Pancreas (tissue), 10 donors: ENCODE measurements around the gene FASLG. TPM values are rescaled to one million over a fixed set of nuclear protein-coding genes. Genes with fewer than 3 reads are reported as not detected.

Experiments used
- ATAC-seq, 4 donors: fragments of 200-7000 bp; cut with Tn5 transposase; one replicate each; pipeline versions ENCODE4 v1.8.0 to v1.9.1; 2020; ENCODE audit warnings: mild to moderate bottlenecking in 4 of 4, moderate library complexity in 4 of 4
- DNase-seq, 6 donors: peaks; one replicate each; pipeline ENCODE4 v3.0.0-alpha.2; 2020
- FAIRE-seq: peaks from 2 replicates; lab custom pipeline; 2012; peaks lifted over from hg19 to GRCh38; lab: Jason Lieb, UNC
- H3K27ac ChIP-seq, 4 donors: fragments of 200-600 bp; sonication (generic); 1 replicate in 3 of 4; 2 replicates in 1 of 4; pipeline versions ENCODE4 v1.5.0 to v1.8.0; 2020
- H3K27me3 ChIP-seq, 4 donors: fragments of 200-600 bp; one replicate each; pipeline ENCODE4 v1.8.0; 2021
- H3K36me3 ChIP-seq, 3 donors: fragments of 200-600 bp; sonication (generic) in 1 of 3; one replicate each; pipeline versions ENCODE4 v1.5.0 to v1.8.0; 2020 to 2021
- H3K4me1 ChIP-seq, 3 donors: fragments of 200-600 bp; one replicate each; pipeline ENCODE4 v1.8.0; 2021
- H3K4me3 ChIP-seq, 4 donors: fragments of 200-600 bp; sonication (generic) in 2 of 4; one replicate each; pipeline versions ENCODE4 v1.5.0 to v1.8.0; 2020 to 2021
- H3K9me3 ChIP-seq, 4 donors: fragments of 200-600 bp; one replicate each; pipeline ENCODE4 v1.8.0; 2021
- CTCF ChIP-seq, 4 donors: fragments of 200-600 bp; sonication (generic) in 3 of 4; IDR thresholded peaks; one replicate each; pipeline versions ENCODE4 v1.5.0 to v1.8.0; 2021; ENCODE audit warnings: antibody characterized with exemption in 4 of 4
- WGBS, 2 donors: extraction: QIAGEN DNeasy Blood & Tissue Kit; methylation state at CpG; one replicate each; pipeline ENCODE4 v1.1.7; 2013; 5-methylcytosine and 5-hydroxymethylcytosine counted together
- intact Hi-C, 3 donors: fragments of 100-400 bp; cut with DNase I; formaldehyde crosslinking; loops; one replicate each; pipeline versions ENCODE4 v1.11.1 to v1.14.2; 2022
- polyA plus RNA-seq, 2 donors: library from polyadenylated mRNA; stranded (reverse); fragments of 200-250 nt; gene quantifications; one replicate each; pipeline ENCODE4 v1.2.3, GENCODE V29; 2013
- total RNA-seq, 6 donors: library from RNA; stranded (reverse); fragmentation: NEBNext Ultra II Directional in 4 of 6; extraction: Animal tissue kit (Norgen Biotek cat#: 25700) in 4 of 6; gene quantifications; one replicate each; pipeline versions ENCODE4 v1.2.1 to v1.2.4, GENCODE V29; 2021 to 2023
- donor health status: healthy with polysubstance abuse.
- donor health status: DM: no; HTN: no; CAD: no; lungs with moderate emphysema.
- donor health status: DM: no; HTN: no; CAD: no.
- donor health status: control.
- donor health status: control.
- donor health status: Bipolar disorder and iron deficiency.
- donor health status: DM: yes; HTN: yes; CAD: no.
- donor health status: DM: no; HTN: no; CAD: no.
- donor health status: DM: no; HTN: no; CAD: no.
- donor health status: DM: yes; HTN: yes; CAD: no.

Gene FASLG
- total and polyA plus RNA-seq, 8 donors: 0.06 to 0.37 (median 0.16) TPM; not detected in 3

DNA sequence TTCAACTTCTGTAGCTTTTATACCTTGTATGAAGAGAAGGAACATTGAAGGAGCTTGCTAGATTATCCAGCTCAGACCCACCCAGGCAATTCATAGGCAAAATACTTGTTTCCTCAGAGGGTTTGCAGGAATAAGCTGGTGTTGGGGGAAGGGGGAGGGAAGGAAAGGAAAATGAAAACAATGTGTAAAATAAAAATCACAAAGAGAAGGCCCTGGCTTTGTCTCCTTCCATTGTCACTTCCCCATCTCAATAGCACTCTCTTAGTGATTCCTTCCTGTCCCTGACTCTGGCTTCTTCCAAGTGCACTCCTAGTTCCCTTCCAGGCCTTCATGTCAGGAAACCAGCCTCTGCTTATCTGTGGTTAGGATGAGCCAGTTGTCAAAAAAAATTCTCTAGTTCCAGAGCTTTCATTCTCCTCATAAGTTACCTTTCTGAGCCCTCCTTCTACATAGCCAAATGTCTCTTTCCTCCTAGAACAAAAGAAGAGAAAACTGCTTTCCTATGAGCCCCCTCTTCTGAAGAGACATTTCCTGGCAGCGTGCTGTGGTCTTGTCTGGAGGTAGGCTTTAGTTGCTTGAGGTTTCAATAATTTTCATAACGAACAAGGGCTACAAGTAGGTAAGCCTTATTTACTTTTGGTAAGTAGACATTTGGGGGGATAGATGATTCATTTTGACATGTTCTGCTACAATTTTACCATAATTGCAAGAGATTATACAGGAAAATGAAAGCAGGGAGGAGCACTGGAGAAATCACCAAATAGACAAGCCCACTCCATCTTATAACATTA, 45.7 kb downstream of the FASLG start:
- no peak overlapping the region for H3K27ac ChIP-seq
- ATAC-seq (no peak), DNase-seq (no peak), FAIRE-seq (no peak)
- H3K4me3 ChIP-seq: no peak overlapping the region
- no peaks in the 10 kb centered on the region for H3K9me3 ChIP-seq
- TF ChIP-seq CTCF (IDR thresholded peaks at IDR 0.05): no peak
- H3K36me3 ChIP-seq: no peaks in the 10 kb centered on the region
- intact Hi-C loops: no loop called here
- WGBS, 2 donors: 82 to 88% methylated on average over 2 of the region's 2 CpGs
- no peaks in the 10 kb centered on the region for H3K4me1 ChIP-seq
- no peaks in the 10 kb centered on the region for H3K27me3 ChIP-seq

DNA sequence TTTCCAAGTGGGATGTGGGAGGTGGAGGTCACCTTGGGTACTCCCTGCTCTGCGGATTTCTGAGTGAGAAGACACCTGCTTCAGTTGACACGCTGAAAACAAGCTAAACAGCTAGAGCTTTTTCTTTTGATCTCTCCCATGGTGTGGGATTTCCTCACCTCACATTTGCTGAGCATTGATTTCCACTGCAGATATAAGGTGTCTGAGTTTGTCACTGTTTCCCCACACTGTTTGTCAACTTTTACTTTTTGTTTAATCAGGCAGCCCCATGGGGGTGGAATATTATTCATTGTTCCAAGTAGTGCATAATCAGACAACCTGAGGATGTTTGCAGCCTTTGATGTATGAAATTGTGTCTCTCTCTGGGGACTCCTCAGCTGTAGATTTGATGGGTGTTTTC, 49.5 kb downstream of the FASLG start:
- WGBS, 2 donors: 10 to 15% methylated on average over 2 of the region's 2 CpGs
- no peaks in the 10 kb centered on the region for H3K36me3 ChIP-seq
- no peak overlapping the region for H3K27ac ChIP-seq
- DNase-seq (no peak), ATAC-seq (no peak), FAIRE-seq (no peak)
- no peaks in the 10 kb centered on the region for H3K9me3 ChIP-seq
- H3K4me3 ChIP-seq: no peak overlapping the region
- TF ChIP-seq CTCF (IDR thresholded peaks at IDR 0.05): no peak
- H3K4me1 ChIP-seq: no peaks in the 10 kb centered on the region
- no peaks in the 10 kb centered on the region for H3K27me3 ChIP-seq
- intact Hi-C loops: no loop called here

- DNase-seq: no peak
- H3K27ac ChIP-seq: no peak overlapping the region
- H3K27me3 ChIP-seq: no peaks in the 10 kb centered on the region
- ATAC-seq: no peak
- no peaks in the 10 kb centered on the region for H3K9me3 ChIP-seq
- no peaks in the 10 kb centered on the region for H3K36me3 ChIP-seq
- intact Hi-C loops: no loop called here
- no peaks in the 10 kb centered on the region for H3K4me1 ChIP-seq
- 93 to 97% methylated on average over 1 of the region's 1 CpG for WGBS, 2 donors
- FAIRE-seq: no peak
- no peak overlapping the region for H3K4me3 ChIP-seq
- TF ChIP-seq CTCF (IDR thresholded peaks at IDR 0.05): no peak
Measured at GRCh38 chr1:172711558-172711957, 52.7 kb downstream of the FASLG start.

GRCh38 chr1:172713466-172713865, 54.6 kb downstream of the FASLG start:
- H3K4me3 ChIP-seq: no peak overlapping the region
- no peaks in the 10 kb centered on the region for H3K36me3 ChIP-seq
- ATAC-seq: no peak
- no peak for DNase-seq
- FAIRE-seq: no peak
- no peaks in the 10 kb centered on the region for H3K27me3 ChIP-seq
- H3K4me1 ChIP-seq: no peaks in the 10 kb centered on the region
- no peak for TF ChIP-seq CTCF (IDR thresholded peaks at IDR 0.05)
- no peaks in the 10 kb centered on the region for H3K9me3 ChIP-seq
- intact Hi-C loops: no loop called here
- no peak overlapping the region for H3K27ac ChIP-seq

Other genes with a start within 250 kb of the FASLG start
- gene C1orf105, start 238.4 kb upstream of the FASLG start, total RNA-seq: not detected
- gene C1orf105, start 238.4 kb upstream of the FASLG start, polyA plus RNA-seq: not detected
- gene PIGC, start 215.0 kb upstream of the FASLG start, total RNA-seq: 10 to 100 TPM in 5 of 6 donors, 1 to 10 TPM in 1; 9.5 to 18.5 (median 12.7) TPM
- 10 to 100 TPM; 13.8 to 17.9 TPM for gene PIGC, start 215.0 kb upstream of the FASLG start, polyA plus RNA-seq
- 10 to 100 TPM; 22.6 to 79.8 (median 35.0) TPM for gene SUCO, start 126.0 kb upstream of the FASLG start, total RNA-seq
- gene SUCO, start 126.0 kb upstream of the FASLG start, polyA plus RNA-seq: 10 to 100 TPM; 16.6 to 23.5 TPM